Mesodermal cell (in vitro differentiated cells): ENCODE measurements around the gene CGB8. TPM values are rescaled to one million over a fixed set of nuclear protein-coding genes. Genes with fewer than 3 reads are reported as not detected.
"Not testable (repeated sequence)": the region's sequence is repeated elsewhere in the genome, so short reads cannot be mapped to it uniquely, and the experiment has no call there.

Experiments
- H3K27ac ChIP-seq: 2 replicates; pipeline ENCODE4 v1.7.0; 2013; ENCODE audit warnings: mild to moderate bottlenecking, low read depth, low read length, moderate library complexity; ENCODE audit not compliant: severe bottlenecking
- H3K36me3 ChIP-seq: 2 replicates; pipeline ENCODE4 v1.7.1; 2013; ENCODE audit warnings: mild to moderate bottlenecking, low read length, moderate library complexity; ENCODE audit not compliant: control insufficient read depth, insufficient read depth
- H3K4me1 ChIP-seq: one replicate; pipeline ENCODE4 v1.7.1; 2013; ENCODE audit warnings: mild to moderate bottlenecking, low read length; ENCODE audit not compliant: insufficient read depth, control insufficient read depth, poor library complexity, severe bottlenecking
- H3K4me3 ChIP-seq: 2 replicates; pipeline ENCODE4 v1.7.0; 2013; ENCODE audit warnings: low read length, control low read depth, mild to moderate bottlenecking; ENCODE audit not compliant: insufficient read depth, poor library complexity, severe bottlenecking; ENCODE audit errors: extremely low read depth
- H3K9me3 ChIP-seq: 2 replicates; pipeline ENCODE4 v1.7.1; 2013; ENCODE audit warnings: mild to moderate bottlenecking, low read length, moderate library complexity; ENCODE audit not compliant: control insufficient read depth
- WGBS, 2 experiments: methylation state at CpG; one replicate each; pipeline ENCODE4 v1.1.5; 2013; ENCODE audit warnings: missing lambda C conversion rate in 2 of 2; ENCODE audit not compliant: insufficient coverage in 2 of 2; 5-methylcytosine and 5-hydroxymethylcytosine counted together
- polyA plus RNA-seq, 2 experiments: library from polyadenylated mRNA; stranded (reverse); fragments of 50-300 nt; gene quantifications; one replicate each; pipeline ENCODE4 v1.2.3, GENCODE V29; 2013

CGB8 gene
- not detected for polyA plus RNA-seq (2013, experiment 1 of 2)
- not detected for polyA plus RNA-seq (2013, experiment 2 of 2)

DNA sequence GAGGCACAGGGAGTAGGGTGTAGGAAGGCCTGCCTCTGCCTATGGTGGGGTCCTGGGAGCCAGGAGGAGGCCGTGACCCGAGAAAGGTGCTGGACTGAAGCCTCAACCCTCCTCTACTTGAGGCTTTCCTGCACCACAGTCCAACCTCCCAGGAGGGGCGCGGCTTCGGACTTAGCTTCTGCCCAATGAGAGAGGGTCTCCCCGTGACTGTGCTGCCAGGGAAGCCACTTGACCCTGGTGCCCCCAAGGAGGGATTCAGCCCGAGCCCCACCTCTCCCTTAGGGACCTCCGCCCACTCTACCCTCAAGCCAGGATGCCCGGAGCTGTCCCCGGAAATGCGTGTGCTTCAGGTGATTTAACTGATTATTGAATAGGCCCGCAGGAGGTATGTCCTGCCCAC lies at the start of gene CGB8:
Gene CGB8 (minus strand): TSS at position 101 of the 400 bp plus-strand sequence. CDS start 372 bp downstream, outside the sequence.
- H3K36me3 ChIP-seq, H3K4me3 ChIP-seq, H3K4me1 ChIP-seq, H3K9me3 ChIP-seq, H3K27ac ChIP-seq: not testable (repeated sequence)
- WGBS, 2 experiments: 87 to 93% methylated on average over 3 to 6 of the region's 12 CpGs

DNA sequence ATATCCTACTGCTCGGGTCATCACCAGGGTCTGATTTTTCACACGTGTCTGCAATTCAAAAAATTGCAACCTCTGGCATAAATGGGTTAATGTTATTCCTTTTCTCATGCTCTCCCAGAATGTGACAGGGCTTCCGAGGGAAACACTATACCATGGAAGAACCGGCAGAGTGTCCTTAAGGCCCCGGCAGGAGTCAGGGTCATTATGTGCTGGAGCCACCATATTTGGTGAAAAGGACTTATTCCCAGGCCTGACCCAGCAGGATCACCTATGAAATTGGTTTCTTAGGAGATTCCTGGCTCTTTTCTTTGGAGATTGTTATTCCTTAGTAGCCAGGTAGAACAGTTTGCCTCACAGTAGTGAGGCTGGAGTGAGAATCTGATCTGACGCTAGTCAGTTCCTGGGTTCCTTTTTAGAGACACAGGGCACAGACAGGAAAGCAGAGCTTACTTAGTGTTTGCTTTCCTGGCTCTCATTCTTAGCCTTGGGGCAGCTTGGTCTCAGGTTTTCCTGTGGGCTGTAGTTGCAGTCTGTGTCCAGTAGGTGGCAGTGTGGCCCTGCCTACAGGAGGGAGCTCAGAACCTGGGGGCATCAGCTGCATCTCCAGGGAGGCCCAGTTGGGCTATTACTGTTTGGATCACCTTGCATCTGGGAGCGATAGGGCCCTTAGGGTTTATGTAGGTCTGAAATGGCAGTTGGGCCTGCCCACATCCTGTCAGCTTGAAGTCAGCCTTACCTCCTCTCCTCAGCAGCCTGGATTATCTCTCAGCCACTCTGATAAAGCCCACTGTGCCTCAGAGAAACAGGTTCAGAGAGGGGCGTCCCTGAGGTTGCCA lies 48.8 kb upstream of the CGB8 start:
- 53 to 64% methylated on average over 5 to 7 of the region's 8 CpGs for WGBS, 2 experiments
- Histone ChIP-seq H3K4me1 (peaks cover 16% of the 10 kb centered on the region), H3K27ac (peak overlapping the region; percentile 33), H3K36me3 (peaks cover 84% of the 10 kb centered on the region), H3K9me3 (no peaks in the 10 kb centered on the region), H3K4me3 (no peak overlapping the region)

DNA sequence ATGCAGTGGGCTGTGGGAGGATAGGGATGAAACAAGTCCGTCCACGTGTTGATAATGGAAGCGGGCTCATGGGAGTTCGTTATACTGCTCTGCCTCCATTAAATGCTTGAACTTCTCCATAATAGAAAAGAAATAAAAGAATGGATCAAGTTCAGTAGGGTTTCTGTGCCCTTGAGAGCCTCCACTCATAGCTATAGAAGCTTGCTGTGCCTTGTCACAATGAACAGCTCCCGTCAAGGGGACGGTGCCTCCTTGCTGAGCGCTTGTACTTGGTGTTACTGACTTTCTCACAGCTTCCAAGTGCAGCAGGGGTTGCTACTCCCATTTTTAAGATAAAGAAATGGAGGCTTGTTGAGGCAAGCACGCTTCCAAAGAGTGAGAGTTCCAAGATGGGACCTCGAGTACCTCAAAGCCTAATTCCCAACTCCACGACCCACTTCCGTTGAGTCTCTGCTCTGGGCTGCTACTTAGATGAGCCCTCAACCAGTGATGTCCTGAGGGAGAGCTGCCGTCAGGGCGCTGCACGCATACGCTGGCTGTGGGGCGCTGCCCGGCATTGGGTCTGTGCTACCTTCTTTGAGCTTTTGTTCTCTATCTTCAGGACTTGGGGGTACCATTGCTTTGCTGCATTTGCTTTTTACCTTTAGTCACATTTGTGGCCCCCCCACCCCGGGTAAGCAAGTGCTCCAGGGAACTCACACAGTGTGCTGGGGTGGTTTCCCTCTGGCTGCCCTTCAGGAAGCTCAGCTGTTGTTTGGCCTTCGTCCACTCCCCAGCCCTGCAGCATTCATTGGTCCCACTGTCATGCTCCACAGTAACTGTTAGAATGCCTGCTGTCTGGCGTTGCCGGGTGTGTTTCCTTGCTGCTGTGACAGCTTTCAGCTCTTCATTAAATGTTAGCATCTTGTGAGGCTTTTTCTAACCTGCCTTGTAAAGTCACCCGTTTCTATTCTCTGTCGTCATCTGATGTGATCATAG lies 45.9 kb upstream of the CGB8 start:
- 94 to 95% methylated on average over 16 to 22 of the region's 23 CpGs for WGBS, 2 experiments
- no peaks in the 10 kb centered on the region for H3K9me3 ChIP-seq
- no peak overlapping the region for H3K4me3 ChIP-seq
- H3K4me1 ChIP-seq: peaks cover 11% of the 10 kb centered on the region
- peak overlapping the region; percentile 10 for H3K27ac ChIP-seq
- H3K36me3 ChIP-seq: peaks cover 88% of the 10 kb centered on the region

DNA sequence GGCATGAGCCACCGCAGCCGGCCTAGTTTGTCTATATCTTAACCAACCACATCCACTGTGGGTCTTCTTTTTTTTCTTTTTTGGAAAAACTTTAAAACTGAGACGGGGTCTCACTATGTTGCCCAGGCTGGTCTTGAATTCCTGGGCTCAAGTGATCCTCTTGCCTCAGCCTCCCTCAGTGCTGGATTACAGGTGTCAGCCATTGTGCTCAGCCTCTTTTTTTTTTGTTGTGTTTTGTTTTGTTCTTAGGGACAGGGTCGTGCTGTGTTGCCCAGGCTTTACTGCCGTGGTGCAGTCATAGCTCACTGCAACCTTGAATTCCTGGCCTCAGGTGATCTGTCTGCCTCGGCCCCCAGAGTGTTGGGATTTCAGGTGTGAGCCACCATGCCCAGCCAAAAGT lies 43.8 kb upstream of the CGB8 start:
- no peaks in the 10 kb centered on the region for H3K9me3 ChIP-seq
- H3K36me3 ChIP-seq: peaks cover 87% of the 10 kb centered on the region
- peaks cover 12% of the 10 kb centered on the region for H3K4me1 ChIP-seq
- 92 to 99% methylated on average over 6 of the region's 6 CpGs for WGBS, 2 experiments
- no peak overlapping the region for H3K27ac ChIP-seq
- H3K4me3 ChIP-seq: no peak overlapping the region

DNA sequence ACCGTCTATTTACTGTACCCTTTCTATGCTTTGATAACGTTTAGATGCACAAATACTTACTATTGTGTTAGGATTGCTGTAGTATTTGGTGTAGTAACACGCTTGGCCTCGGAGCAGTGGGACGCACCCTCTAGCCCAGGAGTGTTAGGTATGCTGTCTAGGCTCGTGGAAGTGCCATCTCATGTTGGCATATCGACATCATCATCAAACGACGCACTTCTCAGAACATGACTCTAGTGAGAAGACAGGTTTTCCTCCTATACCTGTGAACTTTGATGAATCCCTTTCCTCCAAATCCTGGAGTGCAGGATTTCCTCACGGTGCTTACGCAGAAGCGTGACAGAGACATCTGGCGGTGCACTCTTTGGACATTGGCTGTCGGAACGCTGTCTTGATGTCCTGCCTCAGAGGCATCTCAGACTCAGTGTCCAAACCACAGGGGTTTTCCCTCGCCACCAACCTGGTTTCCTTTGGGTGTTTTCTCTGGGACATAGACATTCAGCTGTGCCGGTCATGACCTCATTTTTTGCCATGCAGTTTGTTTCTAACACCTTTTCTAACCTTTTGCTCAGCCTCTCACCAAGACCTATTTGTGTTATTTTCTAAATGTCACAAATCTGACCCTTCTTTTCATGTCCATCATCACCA lies 42.6 kb upstream of the CGB8 start:
- H3K36me3 ChIP-seq: peaks cover 93% of the 10 kb centered on the region
- peaks cover 12% of the 10 kb centered on the region for H3K4me1 ChIP-seq
- no peak overlapping the region for H3K27ac ChIP-seq
- H3K4me3 ChIP-seq: no peak overlapping the region
- H3K9me3 ChIP-seq: no peaks in the 10 kb centered on the region
- 98% methylated on average over 14 to 16 of the region's 17 CpGs for WGBS, 2 experiments

DNA sequence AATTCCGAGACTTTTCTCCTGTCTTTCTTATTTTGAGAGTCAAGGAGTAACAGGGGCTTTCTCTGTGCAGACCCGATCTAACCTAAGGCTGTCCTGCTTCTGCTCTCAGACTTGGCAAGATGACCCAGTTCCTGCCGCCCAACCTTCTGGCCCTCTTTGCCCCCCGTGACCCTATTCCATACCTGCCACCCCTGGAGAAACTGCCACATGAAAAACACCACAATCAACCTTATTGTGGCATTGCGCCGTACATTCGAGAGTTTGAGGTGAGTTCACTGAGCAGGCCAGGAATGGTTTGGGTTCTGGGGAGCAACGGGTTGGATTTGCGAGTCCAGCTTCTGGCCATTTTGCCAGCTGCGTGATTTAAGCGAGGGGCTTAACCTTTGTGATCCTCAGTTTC lies 37.4 kb upstream of the CGB8 start:
- no peaks in the 10 kb centered on the region for H3K9me3 ChIP-seq
- H3K27ac ChIP-seq: no peak overlapping the region
- H3K36me3 ChIP-seq: peaks cover 48% of the 10 kb centered on the region
- H3K4me3 ChIP-seq: peak overlapping the region; percentile 87
- peaks cover 7% of the 10 kb centered on the region for H3K4me1 ChIP-seq
- WGBS, 2 experiments: 51 to 67% methylated on average over 9 to 11 of the region's 11 CpGs

DNA sequence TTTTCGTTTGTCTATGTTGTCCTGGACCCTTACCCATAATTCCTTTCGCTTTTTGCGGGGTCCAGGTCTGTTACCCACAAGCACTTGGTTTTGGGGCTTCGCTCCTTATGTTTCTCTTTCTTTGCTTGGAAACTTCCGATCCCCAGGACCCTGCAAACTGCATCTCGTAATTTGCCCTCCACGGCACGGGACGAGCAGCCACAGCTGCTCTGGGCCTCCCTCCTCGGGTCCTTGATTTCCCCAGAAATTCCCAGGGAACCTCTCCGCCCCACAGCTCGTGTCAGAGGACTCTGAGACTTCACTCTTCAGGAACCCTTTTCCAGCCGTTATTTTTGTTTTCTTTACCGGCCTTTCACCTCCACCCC lies 36.9 kb upstream of the CGB8 start:
- peak overlapping the region; percentile 87 for H3K4me3 ChIP-seq
- peak overlapping the region; percentile 82 for H3K27ac ChIP-seq
- H3K4me1 ChIP-seq: peaks cover 7% of the 10 kb centered on the region
- H3K9me3 ChIP-seq: no peaks in the 10 kb centered on the region
- 1 to 4% methylated on average over 12 to 14 of the region's 14 CpGs for WGBS, 2 experiments
- H3K36me3 ChIP-seq: peaks cover 44% of the 10 kb centered on the region

DNA sequence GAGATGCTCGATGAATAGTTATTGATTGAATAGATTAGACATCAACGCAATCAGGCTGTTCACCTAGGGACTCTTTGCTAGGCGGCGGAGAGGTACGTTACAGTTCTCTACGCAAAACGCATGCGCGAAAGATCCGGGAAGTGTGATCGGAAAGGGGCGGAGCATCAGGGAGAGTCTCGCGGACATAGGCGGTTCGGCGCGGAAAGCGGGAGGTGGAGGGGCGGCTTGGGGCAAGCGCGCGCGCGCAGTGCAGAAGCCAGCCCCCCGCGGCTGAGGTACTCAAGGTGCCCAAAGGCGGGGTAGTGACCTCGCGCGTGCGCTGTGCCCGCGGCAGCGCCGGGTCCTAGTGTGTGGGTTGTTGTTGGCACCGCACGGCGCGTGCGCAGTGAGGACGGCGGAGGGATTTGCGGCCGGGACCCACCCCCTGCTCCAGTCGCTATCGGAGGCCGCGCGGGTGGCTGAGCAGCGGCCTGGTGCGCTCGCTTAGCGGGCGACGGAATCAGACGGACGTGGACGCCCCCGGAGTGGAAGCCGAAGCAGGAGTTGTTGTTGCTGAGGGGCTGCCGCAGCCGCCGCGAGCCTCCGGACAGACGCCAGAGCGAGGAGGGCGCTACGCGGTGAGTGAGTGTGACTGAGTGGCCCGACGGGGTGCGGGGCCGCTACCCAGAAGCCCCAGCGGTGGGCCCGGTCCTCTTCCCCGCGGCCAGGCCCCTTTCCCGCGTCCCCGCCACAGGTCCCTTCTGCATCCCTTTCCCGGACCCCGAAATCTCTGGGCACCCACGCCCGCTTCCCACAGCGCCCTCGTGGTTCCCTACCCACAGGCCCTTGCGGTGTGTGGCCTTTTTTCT lies 36.3 kb upstream of the CGB8 start, which contains the start of gene SNRNP70:
Gene SNRNP70 (plus strand): TSS at position 432 of the 848 bp plus-strand sequence. CDS start 964 bp downstream, outside the sequence.
- peaks cover 7% of the 10 kb centered on the region for H3K4me1 ChIP-seq
- H3K9me3 ChIP-seq: no peaks in the 10 kb centered on the region

DNA sequence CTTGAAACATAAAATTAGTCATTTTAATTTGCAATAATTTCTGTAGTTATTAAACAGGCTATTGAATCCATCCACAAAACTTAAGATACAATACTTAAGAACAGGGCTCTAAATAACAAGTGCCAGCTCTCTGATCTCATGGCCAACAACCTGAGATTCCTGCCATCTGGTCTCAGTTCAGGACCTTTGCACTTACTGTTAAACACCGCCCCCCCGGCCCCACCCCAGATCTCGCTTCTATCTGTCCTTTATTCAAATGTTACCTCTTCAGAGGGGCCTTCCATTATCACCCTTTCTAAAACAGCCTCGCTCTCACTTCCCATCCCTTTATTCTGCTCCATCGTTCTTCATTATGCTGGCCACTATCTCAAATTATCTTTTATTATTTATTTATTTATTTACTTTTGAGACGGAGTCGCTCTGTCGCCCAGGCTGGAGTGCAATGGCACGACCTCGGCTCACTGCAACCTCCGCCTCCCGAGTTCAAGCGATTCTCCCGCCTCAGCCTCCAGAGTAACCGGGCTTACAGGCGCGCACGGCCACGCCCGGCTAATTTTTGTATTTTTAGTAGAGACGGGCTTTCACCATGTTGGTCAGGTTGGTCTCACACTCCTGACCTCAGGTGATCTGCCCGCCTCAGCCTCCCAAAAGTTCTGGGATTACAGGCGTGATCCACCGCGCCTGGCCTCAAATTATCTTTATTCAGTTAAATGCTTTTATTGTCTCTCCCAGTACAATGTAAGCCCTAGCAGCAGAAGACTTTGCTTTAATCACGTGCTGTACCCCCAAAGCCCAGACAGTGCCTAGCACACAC lies 35.5 kb upstream of the CGB8 start:
- Histone ChIP-seq H3K4me1 (peaks cover 2% of the 10 kb centered on the region), H3K36me3 (peaks cover 30% of the 10 kb centered on the region), H3K9me3 (no peaks in the 10 kb centered on the region), H3K4me3 (peak overlapping the region; percentile 87), H3K27ac (peak overlapping the region; percentile 10)
- WGBS, 2 experiments: 90 to 93% methylated on average over 18 to 24 of the region's 26 CpGs

More for the DNA sequence above, 36.3 kb upstream of the CGB8 start, which contains the start of gene SNRNP70:
- Histone ChIP-seq H3K27ac (peak within 1 kb of the TSS; percentile 82), H3K36me3 (peaks cover 38% of the 10 kb centered on the region), H3K4me3 (peak within 1 kb of the TSS; percentile 87)
- 0 to 1% methylated on average over 61 to 84 of the region's 89 CpGs for WGBS, 2 experiments
